COLO829 (cell line): Measurements from ENCODE around the gene SMARCA4.
"Not testable (repeated sequence)": the region's sequence is repeated elsewhere in the genome, so short reads cannot be mapped to it uniquely, and the experiment has no call there.

Experiments used
- DNase-seq: peaks from one replicate; pipeline ENCODE4 v3.0.0; 2012; ENCODE audit warnings: low spot score

SMARCA4 gene

GRCh38 chr19:10929402-10929794 is 31.4 kb upstream of the SMARCA4 start:
- no peak for DNase-seq

GRCh38 chr19:10935371-10936059 is 25.3 kb upstream of the SMARCA4 start:
- DNase-seq: no peak

GRCh38 chr19:10936661-10937084 is 24.2 kb upstream of the SMARCA4 start:
- peak; percentile 66 for DNase-seq

DNA sequence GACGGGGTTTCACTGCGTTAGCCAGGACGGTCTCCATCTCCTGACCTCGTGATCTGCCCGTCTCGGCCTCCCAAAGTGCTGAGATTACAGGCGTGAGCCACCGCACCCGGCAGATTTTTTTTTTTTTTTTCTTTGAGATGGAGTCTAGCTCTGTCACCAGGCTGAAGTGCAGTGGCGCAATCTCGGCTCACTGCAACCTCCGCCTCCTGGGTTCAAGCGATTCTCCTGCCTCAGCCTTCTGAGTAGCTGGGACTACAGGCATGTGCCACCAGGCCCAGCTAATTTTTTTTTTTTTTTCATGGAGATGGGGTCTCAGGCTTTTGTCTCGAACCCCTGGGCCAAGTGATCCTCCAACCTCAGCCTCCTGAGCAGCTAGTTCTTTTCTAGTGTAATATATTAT is 19.2 kb upstream of the SMARCA4 start:
- not testable (repeated sequence) for DNase-seq

GRCh38 chr19:10943412-10943811 is 17.4 kb upstream of the SMARCA4 start:
- not testable (repeated sequence) for DNase-seq

- no peak for DNase-seq
Measured at GRCh38 chr19:10945264-10945663, 15.6 kb upstream of the SMARCA4 start.

DNA sequence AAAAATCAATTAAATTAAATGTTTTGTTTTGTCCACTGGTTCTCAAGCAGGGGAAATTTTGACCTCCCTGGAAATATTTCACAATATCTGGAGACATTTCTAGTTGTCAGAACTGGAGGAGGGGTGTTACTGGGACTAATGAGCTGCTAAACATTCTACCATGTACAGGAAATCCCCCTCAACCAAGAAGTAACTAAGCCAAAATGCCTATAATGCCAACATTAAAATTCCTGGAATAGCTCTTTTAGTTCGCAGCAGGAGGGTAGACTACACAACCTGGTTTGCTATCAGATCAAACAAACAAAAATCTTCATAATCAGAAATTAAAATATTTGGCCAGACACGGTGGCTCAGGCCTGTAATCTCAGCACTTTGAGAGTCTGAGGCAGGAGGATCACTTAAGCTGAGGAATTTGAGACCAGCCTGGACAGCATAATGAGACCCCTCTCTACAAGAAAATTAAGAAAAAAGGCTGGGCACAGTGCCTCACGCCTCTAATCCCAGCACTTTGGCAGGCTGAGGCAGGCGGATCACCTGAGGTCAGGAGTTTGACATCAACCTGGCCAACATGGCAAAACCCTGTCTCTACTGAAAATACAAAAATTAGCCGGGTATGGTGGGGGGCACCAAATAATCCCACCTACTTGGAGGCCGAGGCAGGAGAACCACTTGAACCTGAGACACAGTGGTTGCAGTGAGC is 13.7 kb upstream of the SMARCA4 start:
- DNase-seq: no peak

GRCh38 chr19:10952809-10953208 is 8.0 kb upstream of the SMARCA4 start:
- DNase-seq: no peak

DNA sequence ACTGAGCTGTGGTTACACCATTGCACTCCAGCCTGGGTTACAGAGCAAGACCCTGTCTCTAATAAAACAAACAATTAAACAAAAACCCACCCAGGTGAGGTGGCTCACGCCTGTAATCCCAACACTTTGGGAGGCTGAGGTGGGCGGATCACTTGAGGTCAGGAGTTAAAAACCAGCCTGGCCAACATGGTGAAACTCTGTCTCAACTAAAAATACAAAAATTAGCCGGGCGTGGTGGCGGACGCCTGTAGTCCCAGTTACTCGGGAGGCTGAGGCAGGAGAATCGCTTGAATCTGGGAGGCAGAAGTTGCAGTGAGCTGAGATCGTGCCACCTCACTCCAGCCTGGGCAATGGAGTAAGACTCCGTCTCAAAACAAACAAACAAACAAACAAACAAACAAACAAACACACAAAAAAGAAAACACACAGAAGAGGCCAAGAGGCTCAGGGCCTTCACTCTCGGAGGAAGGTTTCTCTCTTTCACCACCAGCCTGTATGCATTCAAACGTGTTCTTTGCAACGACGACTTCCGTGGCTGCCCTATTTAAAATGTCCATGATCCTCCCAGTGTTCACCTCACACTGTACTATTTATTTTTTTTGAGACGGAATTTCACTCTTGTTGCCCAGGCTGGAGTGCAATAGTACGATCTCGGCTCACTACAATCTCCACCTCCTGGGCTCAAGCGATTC is 1.4 kb upstream of the SMARCA4 start:
- DNase-seq: not testable (repeated sequence)

- DNase-seq: no peak
Measured at GRCh38 chr19:10961073-10961860, 437 bp downstream of the SMARCA4 start.

DNA sequence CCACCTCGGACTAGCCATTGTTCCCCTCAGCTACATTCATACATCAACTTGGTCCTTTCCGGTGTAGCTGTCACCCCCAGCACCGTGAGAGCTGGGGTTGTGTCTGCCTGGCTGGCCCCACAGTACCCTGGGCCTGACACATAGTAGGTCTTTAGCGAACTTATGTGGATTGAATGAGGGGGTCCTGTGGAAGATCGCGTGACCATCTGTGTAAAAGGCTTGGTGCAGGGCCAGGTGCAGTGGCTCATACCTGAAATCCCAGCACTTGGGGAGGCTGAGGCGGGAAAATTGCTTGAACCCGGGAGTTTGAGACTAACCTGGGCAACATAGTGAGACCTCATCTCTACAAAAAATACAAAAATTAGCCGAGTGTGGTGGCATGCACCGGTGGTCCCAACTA is 2.0 kb downstream of the SMARCA4 start:
- DNase-seq: no peak

- no peak for DNase-seq
Measured at GRCh38 chr19:10963865-10964264, 3.0 kb downstream of the SMARCA4 start.

- no peak for DNase-seq
Measured at GRCh38 chr19:10964903-10965302, 4.1 kb downstream of the SMARCA4 start.

- DNase-seq: no peak
Measured at GRCh38 chr19:10965398-10965797, 4.6 kb downstream of the SMARCA4 start.

DNA sequence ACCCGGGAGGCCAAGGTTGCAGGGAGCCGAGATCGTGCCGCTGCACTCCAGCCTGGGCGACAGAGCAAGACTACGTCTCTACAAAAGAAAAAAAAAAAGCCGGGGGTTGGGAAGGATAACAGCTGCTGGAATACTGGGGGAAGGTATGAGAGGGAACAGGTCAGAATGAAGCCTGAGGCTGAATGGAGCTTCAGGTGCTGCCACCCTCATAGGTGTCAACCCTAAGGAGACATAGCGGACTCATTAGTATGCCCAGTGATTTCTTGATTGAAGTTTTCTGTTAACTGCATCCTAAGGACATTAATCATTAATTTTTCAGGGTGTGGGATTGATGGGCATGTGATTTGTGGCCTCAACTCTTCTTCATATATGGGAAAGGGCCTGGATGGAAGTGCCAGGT is 6.0 kb downstream of the SMARCA4 start:
- DNase-seq: no peak

DNA sequence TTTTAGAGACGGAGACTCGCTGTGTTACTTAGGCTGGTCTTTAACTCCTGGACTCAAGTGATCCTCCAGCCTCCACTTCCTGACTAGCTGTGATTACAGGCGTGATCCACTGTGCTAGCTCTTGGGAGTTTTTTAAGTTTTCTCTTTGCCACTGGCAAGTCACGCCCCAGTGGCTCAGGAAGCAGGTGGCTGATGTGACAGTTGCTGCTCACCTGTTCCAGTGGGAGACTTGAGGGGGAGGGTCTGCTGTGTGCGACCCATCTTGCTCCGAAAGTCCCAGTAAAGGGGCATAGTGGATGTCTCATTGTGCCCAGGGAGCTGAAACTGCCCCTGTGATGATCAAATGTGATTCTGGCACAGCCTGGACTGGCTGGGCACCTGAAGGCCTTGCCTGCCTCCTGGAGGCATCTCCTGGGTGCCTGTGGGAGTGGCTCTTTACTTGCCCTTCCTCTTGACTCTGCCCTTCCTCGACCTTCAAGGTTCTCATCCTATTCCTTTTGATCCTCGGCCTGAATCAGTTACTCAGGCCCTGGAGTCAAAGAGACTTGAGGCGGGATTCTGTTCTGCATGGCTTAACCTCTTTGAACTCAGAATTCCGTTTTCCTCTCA is 7.8 kb downstream of the SMARCA4 start:
- DNase-seq: no peak

GRCh38 chr19:10971107-10971726 is 10.4 kb downstream of the SMARCA4 start:
- no peak for DNase-seq

GRCh38 chr19:10975374-10976130 is 14.7 kb downstream of the SMARCA4 start:
- DNase-seq: peak; percentile 61

- no peak for DNase-seq
Measured at GRCh38 chr19:10976131-10976892, 15.5 kb downstream of the SMARCA4 start.

DNA sequence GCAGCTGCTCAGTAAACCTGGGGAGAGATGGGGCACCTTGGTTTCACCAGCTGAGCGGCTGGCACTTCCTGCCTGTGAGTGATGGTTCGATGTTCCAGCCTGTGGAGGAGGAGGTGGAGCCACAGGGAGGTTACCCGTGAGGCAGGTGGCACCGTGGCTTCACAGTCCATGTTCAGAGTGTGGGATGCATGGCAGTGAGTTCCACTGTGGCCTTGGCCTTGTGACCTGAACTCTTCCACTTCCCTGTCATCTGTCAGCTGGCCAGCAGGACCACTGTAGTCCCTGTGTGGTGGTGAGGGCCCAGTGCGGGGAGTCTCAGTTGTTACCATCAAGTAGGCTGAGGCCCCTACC is 16.9 kb downstream of the SMARCA4 start:
- DNase-seq: no peak
